Uterus (tissue), 4 donors: ENCODE data around the gene CELF2. TPM values are rescaled to one million over a fixed set of nuclear protein-coding genes. Genes with fewer than 3 reads are reported as not detected.

ENCODE experiments used
- DNase-seq, 2 donors: peaks; one replicate each; pipeline ENCODE4 v3.0.0-alpha.2; 2019 to 2020
- H3K27ac ChIP-seq, 2 donors: fragments of 200-600 bp; sonication (generic); 1 replicate in 1 of 2; 2 replicates in 1 of 2; pipeline ENCODE4 v1.5.1; 2016 to 2018
- H3K27me3 ChIP-seq, 2 donors: fragments of 200-600 bp; sonication (generic); one replicate each; pipeline ENCODE4 v1.5.1; 2018 to 2019; ENCODE audit warnings: control low read depth in 1 of 2
- H3K36me3 ChIP-seq, 2 donors: fragments of 200-600 bp; sonication (generic); one replicate each; pipeline ENCODE4 v1.5.1; 2019; ENCODE audit warnings: control low read depth in 1 of 2
- H3K4me1 ChIP-seq, 2 donors: fragments of 200-600 bp; sonication (generic); one replicate each; pipeline ENCODE4 v1.5.1; 2018 to 2019; ENCODE audit warnings: control low read depth in 1 of 2
- H3K4me3 ChIP-seq, 2 donors: fragments of 200-600 bp; sonication (generic); 1 replicate in 1 of 2; 2 replicates in 1 of 2; pipeline ENCODE4 v1.5.1; 2018 to 2019; ENCODE audit warnings: mild to moderate bottlenecking in 1 of 2
- H3K9me3 ChIP-seq, 2 donors: fragments of 200-600 bp; sonication (generic); one replicate each; pipeline ENCODE4 v1.5.1; 2019; ENCODE audit warnings: control low read depth in 1 of 2
- CTCF ChIP-seq, 4 experiments: fragments of 200-600 bp in 2 of 4; fragments of 450-650 bp in 2 of 4; sonication (generic) in 2 of 4; IDR thresholded peaks; one replicate each; pipeline ENCODE4 v1.5.1; 2016 to 2019; ENCODE audit warnings: antibody characterized with exemption in 4 of 4, mild to moderate bottlenecking in 2 of 4, moderate library complexity in 1 of 4
- POLR2A ChIP-seq, 2 donors: fragments of 450-650 bp; IDR thresholded peaks; one replicate each; pipeline ENCODE4 v1.6.1; 2016; ENCODE audit warnings: antibody characterized with exemption in 2 of 2, mild to moderate bottlenecking in 1 of 2, moderate library complexity in 1 of 2
- intact Hi-C: fragments of 100-400 bp; cut with DNase I; formaldehyde crosslinking; loops from one replicate; pipeline ENCODE4 v1.15.1; 2023; ENCODE audit warnings: low total_unique reads
- total RNA-seq, 4 donors: library from RNA; depleted of rRNA in 3 of 4; stranded (reverse); fragments of >200 nt in 3 of 4; gene quantifications; one replicate each; pipeline versions ENCODE4 v1.1.0 to v1.2.4, GENCODE V29; 2014 to 2023
- donor health status: DM: yes; HTN: yes; CAD: no.

Gene CELF2
- total RNA-seq, 4 donors from 2014 or later = 12.8 to 59.2 (median 44.0) TPM

- TF ChIP-seq POLR2A (IDR thresholded peaks at IDR 0.05) = no peak
- no peak for TF ChIP-seq CTCF (IDR thresholded peaks at IDR 0.05)
- no peaks in the 10 kb centered on the region for H3K27me3 ChIP-seq
- no peak for DNase-seq
- no peak overlapping the region for H3K4me3 ChIP-seq
- intact Hi-C loops = no loop called here
- H3K36me3 ChIP-seq = no peaks in the 10 kb centered on the region
- peaks cover 0 to 9% of the 10 kb centered on the region in 2 donors for H3K9me3 ChIP-seq
- H3K27ac ChIP-seq = no peak overlapping the region
- no peaks in the 10 kb centered on the region for H3K4me1 ChIP-seq
These were observed 287.4 kb downstream of the CELF2 start for GRCh38 chr10:11304906-11305585.

GRCh38 chr10:11305825-11306593 lies 288.3 kb downstream of the CELF2 start:
- Histone ChIP-seq H3K4me3 (no peak overlapping the region), H3K9me3 (peaks cover 0 to 9% of the 10 kb centered on the region in 2 donors), H3K36me3 (no peaks in the 10 kb centered on the region), H3K4me1 (no peaks in the 10 kb centered on the region), H3K27me3 (no peaks in the 10 kb centered on the region), H3K27ac (no peak overlapping the region)
- intact Hi-C loops = no loop called here
- TF ChIP-seq CTCF (IDR thresholded peaks at IDR 0.05) (no peak), POLR2A (IDR thresholded peaks at IDR 0.05) (no peak)
- no peak for DNase-seq

GRCh38 chr10:11307004-11307403 lies 289.3 kb downstream of the CELF2 start:
- intact Hi-C loops = no loop called here
- no peak for TF ChIP-seq CTCF (IDR thresholded peaks at IDR 0.05)
- Histone ChIP-seq H3K27ac (no peak overlapping the region), H3K4me1 (no peaks in the 10 kb centered on the region), H3K27me3 (no peaks in the 10 kb centered on the region), H3K4me3 (no peak overlapping the region), H3K9me3 (peaks cover 0 to 9% of the 10 kb centered on the region in 2 donors), H3K36me3 (no peaks in the 10 kb centered on the region)
- no peak for DNase-seq

- TF ChIP-seq CTCF (IDR thresholded peaks at IDR 0.05) (no peak), POLR2A (IDR thresholded peaks at IDR 0.05) (no peak)
- H3K36me3 ChIP-seq = no peaks in the 10 kb centered on the region
- no peaks in the 10 kb centered on the region for H3K27me3 ChIP-seq
- H3K27ac ChIP-seq = no peak overlapping the region
- H3K4me1 ChIP-seq = no peaks in the 10 kb centered on the region
- peaks cover 0 to 9% of the 10 kb centered on the region in 2 donors for H3K9me3 ChIP-seq
- no peak overlapping the region for H3K4me3 ChIP-seq
- DNase-seq = no peak
- intact Hi-C loops = no loop called here
These were observed 290.3 kb downstream of the CELF2 start for GRCh38 chr10:11307937-11308336.

- DNase-seq = no peak
- no peaks in the 10 kb centered on the region for H3K4me1 ChIP-seq
- H3K9me3 ChIP-seq = peaks cover 0 to 9% of the 10 kb centered on the region in 2 donors
- H3K4me3 ChIP-seq = no peak overlapping the region
- intact Hi-C loops = no loop called here
- H3K36me3 ChIP-seq = no peaks in the 10 kb centered on the region
- no peak for TF ChIP-seq CTCF (IDR thresholded peaks at IDR 0.05)
- no peak overlapping the region for H3K27ac ChIP-seq
- no peaks in the 10 kb centered on the region for H3K27me3 ChIP-seq
These were observed 293.4 kb downstream of the CELF2 start for GRCh38 chr10:11311027-11311426.
